D721Med (cell line): ENCODE results near the gene CD40.

ENCODE experiments used
- DNase-seq: peaks from one replicate; pipeline ENCODE4 v3.0.0; 2011; ENCODE audit warnings: low spot score; ENCODE audit not compliant: insufficient read length
- FAIRE-seq: peaks from 2 replicates; lab custom pipeline; 2011; peaks lifted over from hg19 to GRCh38; lab: Jason Lieb, UNC
- CTCF ChIP-seq: IDR thresholded peaks from 2 replicates; pipeline ENCODE4 v1.5.1; 2012; ENCODE audit warnings: mild to moderate bottlenecking, control low read depth; ENCODE audit not compliant: insufficient read depth; ENCODE audit errors: missing control alignments

The CD40 gene

GRCh38 chr20:46172961-46173536 is 54.9 kb downstream of the CD40 start:
- TF ChIP-seq CTCF = no peak
- no peak for DNase-seq
- FAIRE-seq = no peak

DNA sequence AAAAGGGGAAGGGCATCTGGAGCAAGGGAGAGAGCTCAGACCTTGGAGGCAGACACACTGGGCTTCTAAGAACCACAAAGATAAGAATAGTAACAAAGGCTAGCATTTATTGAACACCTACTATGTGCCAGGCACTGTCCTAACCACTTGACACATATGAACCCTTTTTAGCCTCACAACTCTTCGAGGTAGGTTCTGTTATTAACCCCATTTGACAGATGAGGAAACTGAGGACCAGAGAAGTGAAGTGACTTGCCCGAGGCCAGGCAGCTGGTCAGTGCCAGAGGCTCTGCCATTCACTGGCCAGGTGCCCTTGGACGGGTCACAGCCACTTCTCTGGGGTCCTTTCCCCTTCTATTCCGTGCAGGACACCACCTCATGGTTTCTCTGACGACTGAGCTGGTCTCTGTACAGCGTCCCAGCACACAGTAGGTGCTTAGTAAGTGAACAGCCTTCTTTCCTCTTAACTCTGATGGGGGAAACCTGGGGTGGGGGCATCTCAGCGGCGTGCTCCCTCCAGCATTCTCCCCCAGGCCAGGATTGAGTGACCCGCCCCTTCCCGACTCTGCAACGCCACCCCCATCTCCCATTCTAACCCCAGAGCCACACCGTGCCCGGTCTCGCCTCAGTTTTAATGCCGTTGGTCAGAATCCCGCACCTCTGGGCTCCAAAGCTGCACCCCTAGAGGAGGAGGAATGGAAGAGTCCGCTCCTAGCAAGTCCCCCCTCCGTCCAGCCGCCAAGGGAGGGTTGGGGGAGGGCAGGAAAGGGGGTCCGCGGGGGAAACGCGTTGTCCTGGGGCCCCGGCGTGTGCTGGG is 55.7 kb downstream of the CD40 start:
- FAIRE-seq (no peak), DNase-seq (no peak)
- TF ChIP-seq CTCF = no peak

- no peak for TF ChIP-seq CTCF
- DNase-seq = peak; percentile 90
- no peak for FAIRE-seq
Measured at GRCh38 chr20:46174469-46175126, 56.5 kb downstream of the CD40 start.

DNA sequence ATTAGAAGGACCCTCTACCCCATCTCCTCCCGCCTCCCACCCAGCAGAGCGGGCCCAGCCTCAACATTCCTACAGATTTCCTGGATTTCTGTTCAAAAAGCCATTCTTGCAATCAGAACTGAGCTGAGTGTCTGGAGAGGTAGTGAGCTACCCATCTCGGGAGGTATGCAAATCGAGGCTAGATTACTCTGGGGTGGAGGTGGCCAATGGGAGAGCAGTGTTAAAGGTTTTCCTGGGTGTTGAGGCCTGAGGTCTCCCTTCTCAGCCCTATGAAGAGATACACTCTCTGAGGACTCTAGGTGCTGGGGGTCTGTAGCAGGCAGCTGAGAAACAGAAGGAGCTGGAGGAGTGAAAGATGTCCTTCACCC is 57.0 kb downstream of the CD40 start:
- no peak for DNase-seq
- TF ChIP-seq CTCF = no peak
- no peak for FAIRE-seq

GRCh38 chr20:46176739-46177378 is 58.7 kb downstream of the CD40 start:
- TF ChIP-seq CTCF = no peak
- DNase-seq (no peak), FAIRE-seq (no peak)

DNA sequence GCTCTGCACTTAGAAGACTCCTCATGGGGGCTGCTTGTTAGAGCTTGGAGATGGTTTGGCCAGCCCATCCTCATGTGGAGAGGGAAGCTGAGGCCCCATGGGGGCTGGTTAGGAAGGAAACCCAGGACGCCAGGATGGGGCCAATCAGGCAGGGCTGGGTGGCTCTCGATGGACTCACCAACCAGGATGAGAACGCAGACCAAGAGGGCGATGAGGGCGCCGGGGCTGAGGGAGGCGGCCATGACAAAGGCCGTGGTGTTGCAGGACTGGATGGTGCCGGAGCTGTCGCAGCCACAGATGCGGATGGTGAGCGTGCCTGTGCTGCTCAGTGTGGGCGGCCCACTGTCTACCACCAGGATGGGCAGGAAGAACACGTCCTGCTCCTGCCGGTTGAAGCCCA is 59.7 kb downstream of the CD40 start:
- no peak for FAIRE-seq
- TF ChIP-seq CTCF = no peak
- no peak for DNase-seq
